ENCODE results near the gene METTL16. TPM values are rescaled to one million over a fixed set of nuclear protein-coding genes. Genes with fewer than 3 reads are reported as not detected.
"Not testable (repeated sequence)": the region's sequence is repeated elsewhere in the genome, so short reads cannot be mapped to it uniquely, and the experiment has no call there.

The METTL16 gene
- total RNA-seq: 15.1 TPM

- DNase-seq (ENCODE audit: low spot score in 2 of 2) (peak; percentile 79 to 91), FAIRE-seq (no peak)
Observed at GRCh38 chr17:2511462-2512369, at the start of gene METTL16. METTL16 (minus strand) TSS chr17:2511888; CDS start chr17:2502331, 9,557 bp downstream.

GRCh38 chr17:2560658-2561057 lies 49.0 kb upstream of the METTL16 start:
- FAIRE-seq: no peak
- no peak for DNase-seq (ENCODE audit: low spot score in 2 of 2)

- DNase-seq (ENCODE audit: low spot score in 2 of 2) (no peak), FAIRE-seq (no peak)
Observed at GRCh38 chr17:2551928-2552327, 40.2 kb upstream of the METTL16 start.

GRCh38 chr17:2551493-2551892 lies 39.8 kb upstream of the METTL16 start:
- DNase-seq (ENCODE audit: low spot score in 2 of 2) (no peak), FAIRE-seq (no peak)

- DNase-seq (ENCODE audit: low spot score in 2 of 2): no peak
- no peak for FAIRE-seq
Observed at GRCh38 chr17:2549392-2550211, 37.9 kb upstream of the METTL16 start.

- not testable (repeated sequence) for FAIRE-seq; DNase-seq (ENCODE audit: low spot score in 2 of 2)
Observed at GRCh38 chr17:2548026-2548425, 36.3 kb upstream of the METTL16 start.

- no peak for DNase-seq (ENCODE audit: low spot score in 2 of 2)
- no peak for FAIRE-seq
Observed at GRCh38 chr17:2547176-2547575, 35.5 kb upstream of the METTL16 start.

- FAIRE-seq: no peak
Observed at GRCh38 chr17:2545393-2545792, 33.7 kb upstream of the METTL16 start.

GRCh38 chr17:2542456-2542855 lies 30.8 kb upstream of the METTL16 start:
- DNase-seq (ENCODE audit: low spot score in 2 of 2): no peak
- no peak for FAIRE-seq

More at GRCh38 chr17:2545393-2545792, 33.7 kb upstream of the METTL16 start:
- DNase-seq (ENCODE audit: low spot score in 2 of 2): no peak

- FAIRE-seq (no peak), DNase-seq (ENCODE audit: low spot score in 2 of 2) (no peak)
Observed at GRCh38 chr17:2542056-2542455, 30.4 kb upstream of the METTL16 start.

GRCh38 chr17:2537579-2537978 lies 25.9 kb upstream of the METTL16 start:
- not testable (repeated sequence) for DNase-seq (ENCODE audit: low spot score in 2 of 2); FAIRE-seq

- DNase-seq (ENCODE audit: low spot score in 2 of 2): no peak
- no peak for FAIRE-seq
Observed at GRCh38 chr17:2532146-2532720, 20.5 kb upstream of the METTL16 start.

GRCh38 chr17:2531243-2531954 lies 19.7 kb upstream of the METTL16 start:
- DNase-seq (ENCODE audit: low spot score in 2 of 2); FAIRE-seq: not testable (repeated sequence)

- FAIRE-seq: not testable (repeated sequence)
Observed at GRCh38 chr17:2521775-2522410, 10.2 kb upstream of the METTL16 start.

GRCh38 chr17:2521257-2521656 lies 9.6 kb upstream of the METTL16 start:
- DNase-seq (ENCODE audit: low spot score in 2 of 2): no peak
- no peak for FAIRE-seq

More at GRCh38 chr17:2521775-2522410, 10.2 kb upstream of the METTL16 start:
- not testable (repeated sequence) for DNase-seq (ENCODE audit: low spot score in 2 of 2)

GRCh38 chr17:2517539-2517938 lies 5.9 kb upstream of the METTL16 start:
- DNase-seq (ENCODE audit: low spot score in 2 of 2) (no peak), FAIRE-seq (no peak)

- FAIRE-seq (no peak), DNase-seq (ENCODE audit: low spot score in 2 of 2) (no peak)
Observed at GRCh38 chr17:2511138-2511461, 588 bp downstream of the METTL16 start.

- FAIRE-seq (no peak), DNase-seq (ENCODE audit: low spot score in 2 of 2) (no peak)
Observed at GRCh38 chr17:2510559-2510958, 1.1 kb downstream of the METTL16 start.

GRCh38 chr17:2508035-2508434 lies 3.7 kb downstream of the METTL16 start:
- no peak for DNase-seq (ENCODE audit: low spot score in 2 of 2)
- FAIRE-seq: no peak

- FAIRE-seq; DNase-seq (ENCODE audit: low spot score in 2 of 2): not testable (repeated sequence)
Observed at GRCh38 chr17:2507015-2507414, 4.7 kb downstream of the METTL16 start.

Measured in frontal cortex (tissue), 4 donors.